LNCaP clone FGC (cell line): ENCODE measurements around the gene NR2F6.

Experiments used
- DNase-seq: peaks from one replicate; pipeline ENCODE4 v3.0.0-alpha.2; 2011; ENCODE audit warnings: low read depth
- H3K4me3 ChIP-seq: 2 replicates; pipeline ENCODE4 v1.5.1; 2011; ENCODE audit warnings: mild to moderate bottlenecking, low read depth, low read length, control low read depth
- CTCF ChIP-seq: IDR thresholded peaks from 2 replicates; pipeline ENCODE4 v1.5.1; 2012; ENCODE audit warnings: mild to moderate bottlenecking; ENCODE audit not compliant: control insufficient read depth, insufficient read depth; ENCODE audit errors: extremely low read depth

The NR2F6 gene

DNA sequence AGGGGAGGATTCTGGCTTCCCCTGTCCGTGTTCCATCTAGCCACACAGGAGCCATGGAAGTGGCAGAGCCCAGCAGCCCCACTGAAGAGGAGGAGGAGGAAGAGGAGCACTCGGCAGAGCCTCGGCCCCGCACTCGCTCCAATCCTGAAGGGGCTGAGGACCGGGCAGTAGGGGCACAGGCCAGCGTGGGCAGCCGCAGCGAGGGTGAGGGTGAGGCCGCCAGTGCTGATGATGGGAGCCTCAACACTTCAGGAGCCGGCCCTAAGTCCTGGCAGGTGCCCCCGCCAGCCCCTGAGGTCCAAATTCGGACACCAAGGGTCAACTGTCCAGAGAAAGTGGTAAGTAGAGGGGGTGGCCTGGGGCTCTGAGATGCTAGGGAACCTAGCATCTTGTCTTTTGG, 23.0 kb upstream of the NR2F6 start:
- TF ChIP-seq CTCF, result no peak
- H3K4me3 ChIP-seq, result peak overlapping the region; percentile 99

GRCh38 chr19:17266975-17267788, 21.5 kb upstream of the NR2F6 start, which contains the start of gene BABAM1:
Gene BABAM1 (plus strand): TSS chr19:17267443. CDS start chr19:17268807, 1,364 bp downstream.
- no peak for TF ChIP-seq CTCF
- peak within 1 kb of the TSS; percentile 99 for H3K4me3 ChIP-seq
- peak; percentile 100 for DNase-seq

More for the DNA sequence above, 23.0 kb upstream of the NR2F6 start:
- DNase-seq, result no peak

DNA sequence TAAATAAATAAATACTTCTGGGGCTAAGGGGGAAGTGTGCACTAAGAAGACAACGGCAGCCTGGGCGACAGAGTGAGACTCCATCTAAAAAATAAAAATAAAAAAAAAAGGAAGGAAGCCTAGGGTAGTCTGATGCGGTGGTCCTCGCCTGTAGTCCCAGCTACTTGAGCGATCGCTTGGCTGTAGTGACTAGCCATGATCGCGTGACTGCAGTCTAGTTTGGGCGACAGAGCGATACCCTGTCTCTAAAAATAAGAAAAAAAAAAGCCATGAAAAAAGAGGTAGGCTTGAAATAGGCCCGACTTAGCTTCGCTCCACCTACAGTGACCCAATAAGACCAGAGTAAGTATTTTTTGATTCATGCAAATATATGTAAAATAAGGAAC, 20.9 kb upstream of the NR2F6 start:
- no peak overlapping the region for H3K4me3 ChIP-seq
- DNase-seq, result no peak
- TF ChIP-seq CTCF, result no peak

- H3K4me3 ChIP-seq, result no peak overlapping the region
- no peak for DNase-seq
- TF ChIP-seq CTCF, result no peak
These were observed 20.3 kb upstream of the NR2F6 start for GRCh38 chr19:17266026-17266425.

- no peak within 1 kb of the TSS for H3K4me3 ChIP-seq
- TF ChIP-seq CTCF, result no peak
- no peak for DNase-seq
These were observed 18.9 kb upstream of the NR2F6 start, which contains the start of gene USHBP1 for GRCh38 chr19:17264641-17264979. Gene USHBP1 (minus strand): TSS chr19:17264745. CDS start chr19:17264299, 446 bp downstream.

GRCh38 chr19:17263712-17264640, 18.3 kb upstream of the NR2F6 start:
- no peak overlapping the region for H3K4me3 ChIP-seq
- DNase-seq, result no peak
- TF ChIP-seq CTCF, result no peak
